ENCODE results near the gene IRGC. TPM values are rescaled to one million over a fixed set of nuclear protein-coding genes. Genes with fewer than 3 reads are reported as not detected.

IRGC gene
- total and polyA plus RNA-seq, 9 of the 15 experiments (the other 6 are each of a cell fraction or from before 2014, with no cell fraction given): not detected

GRCh38 chr19:43668406-43669109 lies 47.3 kb upstream of the IRGC start (continued):
- TF ChIP-seq ZNF140 (CRISPR knock-in tag; IDR thresholded peaks at IDR 0.05): no peak
- peak; percentile 71; the same call in 1 of the 2 replicates for TF ChIP-seq PHF8 (IDR thresholded peaks at IDR 0.05; ENCODE audit: borderline replicate concordance, low read length)
- TF ChIP-seq RBM14 (IDR thresholded peaks at IDR 0.05; ENCODE audit: borderline replicate concordance, insufficient read depth, low read depth, low read length): no peak
- no peak for TF ChIP-seq ZZZ3 (IDR thresholded peaks at IDR 0.05)
- peak; percentile 46; the same call in 1 of the 2 replicates for TF ChIP-seq TFAP4 (CRISPR knock-in tag; IDR thresholded peaks at IDR 0.05; ENCODE audit: borderline replicate concordance)
- no peak for TF ChIP-seq ZNF398 (CRISPR knock-in tag; IDR thresholded peaks at IDR 0.05)
- TF ChIP-seq RHOXF2B (CRISPR knock-in tag; conservative IDR thresholded peaks at IDR 0.05): no peak
- no peak for TF ChIP-seq MIER1 (IDR thresholded peaks at IDR 0.05; ENCODE audit: low read depth)
- TF ChIP-seq NR2F6 (CRISPR knock-in tag; IDR thresholded peaks at IDR 0.05): no peak
- 0 out of 2 replicates have a peak, but pooled peaks have one; percentile 57 for TF ChIP-seq HDGF (IDR thresholded peaks at IDR 0.05)
- TF ChIP-seq NR2C2 (CRISPR knock-in tag; IDR thresholded peaks at IDR 0.05): no peak
- peak; percentile 94 for TF ChIP-seq NR2C2 (tag; IDR thresholded peaks at IDR 0.05)
- no peak for TF ChIP-seq PHB (CRISPR knock-in tag; IDR thresholded peaks at IDR 0.05)
- TF ChIP-seq E2F3 (CRISPR knock-in tag; IDR thresholded peaks at IDR 0.05): no peak
- no peak for TF ChIP-seq NR1H2 (CRISPR knock-in tag; IDR thresholded peaks at IDR 0.05)
- TF ChIP-seq TSC22D4 (tag; IDR thresholded peaks at IDR 0.05): no peak
- no peak for TF ChIP-seq ZNF134 (CRISPR knock-in tag; conservative IDR thresholded peaks at IDR 0.05)
- 0 out of 4 replicates have a peak, but pooled peaks of 1 of the 2 experiments have one; percentile 21 for TF ChIP-seq FOXK2 (conservative IDR thresholded peaks at IDR 0.05 in 1 of 2, IDR thresholded peaks at IDR 0.05 in 1 of 2; ENCODE audit: low read depth in 2 of 2)
- peak; percentile 50; the same call in 1 of the 2 replicates for TF ChIP-seq ZBTB33 (CRISPR knock-in tag; IDR thresholded peaks at IDR 0.05)
- no peak for TF ChIP-seq CBFA2T3 (IDR thresholded peaks at IDR 0.05)
- TF ChIP-seq DMBX1 (CRISPR knock-in tag; IDR thresholded peaks at IDR 0.05; ENCODE audit: borderline replicate concordance): no peak
- no peak for TF ChIP-seq HDAC2 (IDR thresholded peaks at IDR 0.05)
- no peak for TF ChIP-seq ELF2 (CRISPR knock-in tag; IDR thresholded peaks at IDR 0.05)
- TF ChIP-seq POLR2H (tag; IDR thresholded peaks at IDR 0.05; ENCODE audit: low read depth): peak; percentile 75

Data from K562 (cell line).